GM03348 (cell line): ENCODE data around the gene GPA33.
A peak's percentile ranks its signal among the peaks of the same experiment; 100 is the strongest.

Source experiments
- DNase-seq: peaks from one replicate; pipeline ENCODE4 v3.0.0; 2012; ENCODE audit warnings: low spot score

Gene GPA33

GRCh38 chr1:167086033-167086432, 4.1 kb downstream of the GPA33 start:
- DNase-seq = no peak

- no peak for DNase-seq
Measured at GRCh38 chr1:167084757-167085156, 5.4 kb downstream of the GPA33 start.

GRCh38 chr1:167083871-167084270, 6.3 kb downstream of the GPA33 start:
- DNase-seq = no peak

- no peak for DNase-seq
Measured at GRCh38 chr1:167083066-167083665, 7.0 kb downstream of the GPA33 start.

GRCh38 chr1:167082511-167083027, 7.6 kb downstream of the GPA33 start:
- no peak for DNase-seq

- no peak for DNase-seq
Measured at GRCh38 chr1:167081594-167082156, 8.5 kb downstream of the GPA33 start.

GRCh38 chr1:167077868-167078210, 12.3 kb downstream of the GPA33 start:
- DNase-seq = no peak

- DNase-seq = no peak
Measured at GRCh38 chr1:167077128-167077867, 12.9 kb downstream of the GPA33 start.

- no peak for DNase-seq
Measured at GRCh38 chr1:167076136-167076710, 14.0 kb downstream of the GPA33 start.

GRCh38 chr1:167071286-167071685, 18.9 kb downstream of the GPA33 start:
- no peak for DNase-seq

GRCh38 chr1:167068761-167069160, 21.4 kb downstream of the GPA33 start:
- no peak for DNase-seq

GRCh38 chr1:167067904-167068303, 22.3 kb downstream of the GPA33 start:
- DNase-seq = no peak

- DNase-seq = peak; percentile 95
Measured at GRCh38 chr1:167066333-167067122, 23.6 kb downstream of the GPA33 start.

GRCh38 chr1:167065471-167065870, 24.7 kb downstream of the GPA33 start:
- DNase-seq = no peak

GRCh38 chr1:167064621-167065020, 25.6 kb downstream of the GPA33 start:
- no peak for DNase-seq

- no peak for DNase-seq
Measured at GRCh38 chr1:167061073-167061464, 29.1 kb downstream of the GPA33 start.

GRCh38 chr1:167060141-167061072, 29.8 kb downstream of the GPA33 start:
- DNase-seq = no peak

GRCh38 chr1:167059809-167060107, 30.4 kb downstream of the GPA33 start:
- DNase-seq = no peak

GRCh38 chr1:167059045-167059808, 30.9 kb downstream of the GPA33 start:
- peak; percentile 79 for DNase-seq

- DNase-seq = no peak
Measured at GRCh38 chr1:167057241-167057688, 32.9 kb downstream of the GPA33 start.
